Activated T-helper 1 cell treated with anti-CD3 and anti-CD28 coated beads, Interleukin-2, amount 50 U/mL, for 16 hours (primary cell): ENCODE measurements around the gene ARRDC5.
"Not testable (repeated sequence)": the region's sequence is repeated elsewhere in the genome, so short reads cannot be mapped to it uniquely, and the experiment has no call there.

Source experiments
- DNase-seq, 2 donors: peaks; one replicate each; pipeline ENCODE4 v3.0.0-alpha.2; 2020; ENCODE audit warnings: low read depth in 1 of 2, low spot score in 1 of 2

Gene ARRDC5

DNA sequence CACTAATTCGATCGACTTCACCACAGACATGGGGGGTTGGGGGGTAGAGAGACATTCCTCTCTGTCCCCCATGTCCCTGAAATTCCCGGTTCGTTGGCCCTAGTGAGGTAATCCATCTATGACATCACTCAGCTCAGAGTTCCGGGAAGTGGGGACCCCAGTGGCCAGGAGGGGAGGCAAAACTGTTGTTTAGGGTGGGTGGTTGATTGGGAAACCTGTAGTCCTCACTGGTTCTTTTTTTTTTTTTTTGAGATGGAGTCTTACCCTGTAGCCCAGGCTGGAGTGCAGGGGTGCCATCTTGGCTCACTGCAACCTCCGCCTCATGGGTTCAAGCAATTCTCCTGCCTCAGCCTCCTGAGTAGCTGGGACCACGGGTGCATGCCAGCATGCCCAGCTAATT is at the start of gene ARRDC5:
Gene ARRDC5 (minus strand): TSS at position 101 of the 400 bp plus-strand sequence. CDS start 71 bp downstream, at position 30.
- DNase-seq, result no peak

DNA sequence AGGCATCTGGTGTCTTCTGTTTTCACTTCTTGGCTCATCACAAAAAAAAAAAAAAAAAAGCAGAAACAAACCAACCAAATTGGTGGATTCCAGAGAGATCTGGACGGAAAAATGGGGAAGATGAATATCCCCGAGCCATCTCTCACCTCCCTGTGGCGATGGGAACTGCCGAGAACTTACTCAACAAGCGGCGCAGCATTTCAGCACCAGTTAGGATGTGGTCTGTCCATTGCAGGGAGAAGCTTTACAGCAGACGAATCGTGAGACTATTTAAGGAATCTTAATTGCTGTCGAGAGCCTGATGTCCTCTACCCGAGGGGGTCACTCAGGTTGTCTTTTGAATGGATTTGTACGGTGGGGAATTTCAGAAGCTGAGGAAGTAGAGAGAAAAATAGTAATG is 49.0 kb upstream of the ARRDC5 start:
- no peak for DNase-seq

DNA sequence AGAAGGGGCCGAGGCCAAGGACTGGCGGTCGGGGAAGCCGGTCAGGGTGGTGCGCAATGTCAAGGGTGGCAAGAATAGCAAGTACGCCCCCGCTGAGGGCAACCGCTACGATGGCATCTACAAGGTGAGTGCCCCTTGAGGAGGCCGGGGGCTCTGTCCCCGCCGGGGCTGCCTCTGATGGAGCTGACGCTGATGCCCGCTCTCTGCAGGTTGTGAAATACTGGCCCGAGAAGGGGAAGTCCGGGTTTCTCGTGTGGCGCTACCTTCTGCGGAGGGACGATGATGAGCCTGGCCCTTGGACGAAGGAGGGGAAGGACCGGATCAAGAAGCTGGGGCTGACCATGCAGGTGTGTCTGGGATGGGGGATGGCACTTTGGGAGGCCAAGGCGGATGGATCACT is 48.0 kb upstream of the ARRDC5 start:
- not testable (repeated sequence) for DNase-seq

DNA sequence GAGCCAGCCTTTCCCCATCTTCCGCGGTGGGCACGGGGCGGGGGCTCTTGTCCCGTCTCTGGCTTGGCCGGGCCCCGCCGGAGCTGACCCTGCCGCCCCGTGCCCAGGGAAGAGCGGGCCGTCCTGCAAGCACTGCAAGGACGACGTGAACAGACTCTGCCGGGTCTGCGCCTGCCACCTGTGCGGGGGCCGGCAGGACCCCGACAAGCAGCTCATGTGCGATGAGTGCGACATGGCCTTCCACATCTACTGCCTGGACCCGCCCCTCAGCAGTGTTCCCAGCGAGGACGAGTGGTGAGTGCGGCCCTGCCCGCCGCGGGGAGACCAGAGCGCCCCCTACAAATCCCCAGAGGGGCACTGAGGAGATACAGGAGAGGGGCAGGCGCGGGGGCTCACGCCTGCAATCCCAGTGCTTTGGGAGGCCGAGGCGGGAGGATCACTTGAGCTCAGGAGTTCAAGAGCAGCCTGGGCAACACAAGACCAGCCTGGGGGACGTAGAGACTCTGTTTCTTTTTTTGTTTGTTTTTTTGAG is 39.0 kb upstream of the ARRDC5 start:
- DNase-seq, result not testable (repeated sequence)

DNA sequence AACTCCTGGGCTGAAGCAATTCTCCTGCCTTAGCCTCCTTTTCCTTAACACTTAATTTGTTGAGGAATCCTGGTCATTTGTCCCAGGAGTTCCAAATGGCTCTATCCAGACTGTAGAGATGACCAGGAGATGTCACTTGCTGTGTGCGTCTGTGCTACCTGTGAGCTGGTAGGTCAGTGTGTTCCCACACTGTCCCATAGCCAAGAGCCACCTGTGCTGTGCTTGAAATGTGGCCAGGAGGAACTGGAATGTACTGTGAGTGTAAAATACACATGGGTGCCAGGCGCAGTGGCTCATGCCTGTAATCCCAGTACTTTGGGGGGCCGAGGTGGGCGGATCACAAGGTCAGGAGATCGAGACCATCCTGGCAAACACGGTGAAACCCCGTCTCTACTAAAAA is 36.8 kb upstream of the ARRDC5 start:
- DNase-seq, result no peak

DNA sequence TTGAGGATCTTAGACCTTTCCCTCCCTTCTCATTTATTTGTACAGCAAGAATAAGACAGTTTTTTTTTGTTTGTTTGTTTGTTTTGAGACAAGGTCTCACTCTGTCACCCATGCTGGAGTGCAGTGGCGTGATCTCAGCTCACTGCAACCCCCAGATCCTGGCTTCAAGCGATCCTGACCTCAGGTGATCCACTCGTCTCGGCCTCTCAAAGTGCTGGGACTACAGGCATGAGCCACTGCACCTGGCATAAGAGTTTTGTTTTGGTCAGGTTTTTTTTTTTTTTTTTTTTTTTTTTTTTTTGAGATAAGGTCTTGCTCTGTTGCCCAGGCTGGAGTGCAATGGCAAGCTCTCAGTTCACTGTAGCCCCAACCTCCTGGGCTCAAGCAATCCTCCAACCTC is 35.8 kb upstream of the ARRDC5 start:
- not testable (repeated sequence) for DNase-seq

DNA sequence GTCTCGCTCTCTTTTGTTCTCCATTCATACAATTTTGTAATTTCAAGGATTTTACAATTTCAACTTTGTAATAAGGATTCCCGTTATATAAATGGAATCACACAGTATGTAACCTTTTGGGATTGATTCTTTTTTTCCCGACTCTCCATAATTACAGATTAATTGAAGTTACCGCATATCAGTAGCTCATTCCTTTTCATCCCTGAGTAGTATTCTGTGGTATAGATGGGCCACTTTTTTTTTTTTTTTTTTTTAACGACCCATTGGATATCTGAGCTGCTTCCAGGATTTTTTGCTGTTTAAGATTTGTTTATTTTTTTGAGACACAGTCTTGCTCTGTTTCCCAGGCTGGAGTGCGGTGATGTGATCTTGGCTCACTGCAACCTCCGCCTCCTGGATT is 34.4 kb upstream of the ARRDC5 start:
- no peak for DNase-seq

DNA sequence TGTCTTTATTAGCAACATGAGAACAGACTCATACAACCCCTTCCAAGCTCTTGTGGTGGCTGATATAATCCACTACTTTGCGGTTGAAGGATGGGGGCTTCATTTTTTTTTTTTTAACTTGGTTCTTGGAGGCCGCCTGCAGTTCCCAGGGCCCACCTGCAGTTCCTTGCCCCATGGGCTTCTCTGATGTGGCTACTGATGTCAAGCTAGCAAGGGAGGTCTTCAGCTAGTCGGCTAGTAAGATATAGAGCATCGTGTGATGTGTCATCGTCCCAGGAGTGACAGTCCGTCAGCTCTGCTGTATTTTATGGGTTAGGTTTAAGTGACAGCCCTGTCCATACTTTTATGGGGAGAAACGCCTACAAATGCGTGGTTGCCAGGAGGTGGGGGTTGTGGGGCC is 32.7 kb upstream of the ARRDC5 start:
- DNase-seq, result no peak

DNA sequence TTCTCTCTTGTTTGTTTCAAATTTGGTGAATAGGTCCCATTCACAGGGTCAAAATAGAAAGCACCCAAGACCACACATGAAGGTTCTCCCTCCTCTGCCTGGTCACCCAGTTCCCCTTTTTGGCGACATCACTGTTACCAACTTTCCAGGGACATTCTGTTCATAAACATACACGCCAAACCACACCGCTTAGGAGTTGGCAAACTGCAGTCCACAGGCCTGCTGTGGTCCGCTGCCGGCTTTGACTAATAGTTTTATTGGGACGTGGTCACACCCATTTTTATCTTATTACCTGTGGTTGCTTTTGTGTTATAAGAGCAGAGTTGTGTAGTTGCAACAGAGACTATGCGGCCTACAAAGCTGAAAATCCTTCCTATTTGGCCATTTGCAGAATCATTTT is 30.8 kb upstream of the ARRDC5 start:
- DNase-seq, result no peak

DNA sequence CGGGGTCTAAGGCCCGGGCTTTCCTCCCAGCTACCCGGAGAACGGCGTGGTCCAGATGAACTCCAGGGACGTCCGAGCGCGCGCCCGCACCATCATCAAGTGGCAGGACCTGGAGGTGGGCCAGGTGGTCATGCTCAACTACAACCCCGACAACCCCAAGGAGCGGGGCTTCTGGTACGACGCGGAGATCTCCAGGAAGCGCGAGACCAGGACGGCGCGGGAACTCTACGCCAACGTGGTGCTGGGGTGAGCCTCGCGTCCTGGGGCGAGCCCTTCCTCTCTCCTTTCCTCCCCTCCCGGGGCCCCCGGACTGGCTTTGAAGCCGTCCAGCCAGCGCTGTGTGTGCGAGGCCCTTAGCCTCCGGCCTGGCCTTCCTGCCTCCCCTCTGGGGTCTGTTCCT is 30.0 kb upstream of the ARRDC5 start:
- no peak for DNase-seq

DNA sequence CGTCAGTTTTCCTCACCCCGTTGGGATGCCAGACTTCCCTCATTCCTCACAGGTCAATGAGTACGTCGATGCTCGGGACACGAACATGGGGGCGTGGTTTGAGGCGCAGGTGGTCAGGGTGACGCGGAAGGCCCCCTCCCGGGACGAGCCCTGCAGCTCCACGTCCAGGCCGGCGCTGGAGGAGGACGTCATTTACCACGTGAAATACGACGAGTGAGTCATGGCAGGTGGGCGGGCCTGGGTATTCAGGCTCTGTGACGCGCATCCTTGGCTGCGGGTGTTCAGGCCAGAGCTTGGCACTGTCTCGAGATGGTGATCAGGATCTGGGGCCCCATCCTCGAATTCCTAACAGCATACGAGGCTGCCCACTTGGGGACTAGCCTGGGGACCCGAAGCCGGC is 28.0 kb upstream of the ARRDC5 start:
- no peak for DNase-seq

DNA sequence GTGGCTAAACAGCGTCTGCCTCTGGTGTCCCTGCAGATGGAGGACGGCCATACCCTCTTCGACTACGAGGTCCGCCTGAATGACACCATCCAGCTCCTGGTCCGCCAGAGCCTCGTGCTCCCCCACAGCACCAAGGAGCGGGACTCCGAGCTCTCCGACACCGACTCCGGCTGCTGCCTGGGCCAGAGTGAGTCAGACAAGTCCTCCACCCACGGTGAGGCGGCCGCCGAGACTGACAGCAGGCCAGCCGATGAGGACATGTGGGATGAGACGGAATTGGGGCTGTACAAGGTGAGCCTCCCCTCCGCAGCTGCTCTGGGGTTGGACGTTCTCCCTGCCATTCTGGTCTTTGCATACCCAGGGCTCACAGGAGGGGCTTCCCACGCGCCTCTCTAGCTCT is 26.5 kb upstream of the ARRDC5 start:
- no peak for DNase-seq

DNA sequence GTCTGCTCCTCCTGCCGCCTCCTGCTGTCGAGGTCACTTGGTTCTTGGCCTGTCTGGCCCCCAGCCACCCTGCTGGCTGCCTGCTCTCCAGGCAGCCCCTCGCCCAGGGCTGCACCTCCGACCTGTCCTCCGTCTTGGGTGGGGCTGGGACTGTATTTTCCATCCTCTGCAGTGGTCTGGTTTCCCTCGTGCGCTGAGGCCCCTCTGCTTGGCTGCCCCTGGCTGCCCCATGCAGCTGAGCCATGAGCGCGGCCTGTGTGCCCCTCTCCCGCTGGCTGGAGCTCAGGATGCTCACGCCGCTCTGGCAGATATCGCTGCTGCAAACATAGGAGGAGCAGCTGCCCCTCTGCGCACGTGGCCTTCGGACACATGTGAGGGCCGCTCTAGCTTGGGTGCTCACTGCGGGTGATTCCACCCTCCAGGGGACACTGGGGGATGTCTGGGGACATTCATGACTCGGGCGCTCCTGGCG is 20.6 kb upstream of the ARRDC5 start:
- no peak for DNase-seq

DNA sequence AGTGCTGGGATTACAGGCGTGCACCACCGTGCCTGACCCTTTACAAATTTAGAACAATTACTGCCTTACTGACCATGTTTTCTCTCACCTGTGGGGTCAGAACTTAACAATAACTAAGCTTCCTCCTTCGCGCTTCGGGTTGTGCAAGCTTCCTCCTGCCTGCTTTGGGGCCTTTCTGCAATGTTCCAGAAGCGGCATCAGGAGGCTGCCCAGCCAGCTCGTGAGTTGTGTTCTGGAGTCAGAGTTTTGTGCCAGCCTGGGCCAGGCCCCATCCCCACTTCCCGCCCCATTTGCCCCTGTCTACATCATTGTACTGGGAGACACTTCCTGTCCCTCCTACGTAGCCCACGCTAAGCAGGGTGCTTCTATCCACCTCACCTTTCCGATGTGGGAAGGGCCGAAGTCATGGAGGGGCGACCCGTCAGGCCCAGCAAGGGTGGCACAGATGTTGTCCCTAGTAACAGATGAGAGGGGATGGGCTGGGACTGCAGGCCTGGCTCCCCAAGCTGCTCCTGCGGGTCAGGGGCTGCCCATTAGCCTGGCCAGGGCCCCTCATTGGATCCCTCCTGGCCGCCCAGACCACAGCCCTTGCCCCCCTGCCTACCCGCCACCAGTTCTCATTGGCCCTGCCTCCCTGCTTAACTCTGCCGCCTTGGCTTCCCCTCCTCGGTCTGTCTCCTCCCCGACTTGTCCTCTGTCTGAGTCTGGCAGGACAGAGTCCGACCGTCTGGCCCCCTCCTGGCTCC is 20.0 kb upstream of the ARRDC5 start:
- DNase-seq, result no peak

DNA sequence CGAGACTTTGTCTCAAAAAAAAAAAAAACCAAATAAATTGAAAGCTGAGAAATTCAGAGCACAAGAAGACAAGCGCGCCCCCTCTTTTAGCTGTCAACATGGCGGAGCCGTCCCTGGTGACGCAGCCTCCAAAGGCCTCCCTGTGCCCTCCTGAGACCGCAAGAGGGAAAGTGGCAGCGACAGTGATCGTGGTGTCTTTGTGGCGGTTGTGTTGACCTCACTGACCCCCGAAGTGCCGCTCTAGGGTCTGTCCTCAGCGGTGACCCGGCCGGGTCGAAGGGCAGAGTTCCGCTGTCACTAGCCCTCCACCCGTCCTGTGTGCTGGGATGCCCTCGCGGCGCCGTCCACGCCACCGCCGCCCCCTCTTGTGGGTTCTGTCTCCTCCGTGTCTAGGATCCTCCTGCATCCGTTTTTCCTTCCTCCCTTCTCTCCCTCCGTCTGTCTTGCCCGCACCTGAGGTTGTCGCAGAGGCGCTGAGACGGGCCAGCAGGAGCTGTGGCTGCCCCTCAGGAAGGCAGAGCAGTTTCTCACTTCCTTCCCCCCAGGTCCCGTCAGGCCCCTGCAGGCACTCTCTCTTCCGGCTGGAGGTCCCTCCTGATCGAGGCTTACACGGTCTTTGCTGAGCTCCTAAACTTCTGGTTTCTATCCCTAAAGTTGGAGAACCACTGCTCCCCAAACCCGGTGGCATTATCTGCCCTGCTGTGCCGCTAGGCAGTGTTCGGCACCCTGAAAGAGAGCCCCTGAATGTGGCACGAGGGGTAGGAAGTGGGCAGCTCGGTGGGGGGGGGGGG is 13.8 kb upstream of the ARRDC5 start:
- DNase-seq, result peak in 1 of 2 donors; percentile 13

DNA sequence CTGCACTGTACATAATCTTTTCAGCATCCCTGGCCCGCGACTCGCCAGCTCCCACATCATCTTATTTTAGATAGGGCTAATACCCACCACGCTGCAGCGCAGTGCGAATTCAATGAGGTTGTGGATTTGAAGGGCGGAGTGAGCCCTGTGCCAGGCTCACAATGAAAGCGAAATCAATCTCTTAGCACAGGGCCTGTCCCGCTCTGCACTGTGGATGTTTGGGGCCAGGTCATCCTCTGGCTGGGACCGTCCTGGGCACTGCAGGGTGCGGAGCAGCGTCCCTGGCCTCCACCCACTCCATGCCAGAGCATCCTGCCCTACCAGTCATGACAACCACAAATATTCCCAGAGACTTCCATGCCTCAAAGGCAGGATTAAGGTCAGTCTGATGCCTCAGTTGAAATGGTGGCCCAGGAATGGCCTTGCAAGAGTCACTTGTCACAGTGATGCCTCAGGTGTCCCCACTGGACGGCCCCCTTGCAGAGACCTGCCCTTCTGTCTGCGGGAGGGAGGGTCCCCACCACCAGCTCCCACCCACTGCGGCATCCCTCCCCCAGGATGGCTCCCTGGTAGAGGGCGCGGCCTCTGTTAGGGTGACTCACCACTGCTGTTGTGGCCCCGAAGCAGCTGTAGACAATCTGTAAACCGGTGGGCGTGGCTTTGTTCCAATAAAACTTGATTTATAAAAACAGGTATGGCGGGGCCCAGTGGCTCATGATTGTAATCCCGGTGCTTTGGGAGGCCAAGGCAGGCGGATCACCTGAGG is 12.2 kb upstream of the ARRDC5 start:
- peak; percentile 53 to 62 for DNase-seq

DNA sequence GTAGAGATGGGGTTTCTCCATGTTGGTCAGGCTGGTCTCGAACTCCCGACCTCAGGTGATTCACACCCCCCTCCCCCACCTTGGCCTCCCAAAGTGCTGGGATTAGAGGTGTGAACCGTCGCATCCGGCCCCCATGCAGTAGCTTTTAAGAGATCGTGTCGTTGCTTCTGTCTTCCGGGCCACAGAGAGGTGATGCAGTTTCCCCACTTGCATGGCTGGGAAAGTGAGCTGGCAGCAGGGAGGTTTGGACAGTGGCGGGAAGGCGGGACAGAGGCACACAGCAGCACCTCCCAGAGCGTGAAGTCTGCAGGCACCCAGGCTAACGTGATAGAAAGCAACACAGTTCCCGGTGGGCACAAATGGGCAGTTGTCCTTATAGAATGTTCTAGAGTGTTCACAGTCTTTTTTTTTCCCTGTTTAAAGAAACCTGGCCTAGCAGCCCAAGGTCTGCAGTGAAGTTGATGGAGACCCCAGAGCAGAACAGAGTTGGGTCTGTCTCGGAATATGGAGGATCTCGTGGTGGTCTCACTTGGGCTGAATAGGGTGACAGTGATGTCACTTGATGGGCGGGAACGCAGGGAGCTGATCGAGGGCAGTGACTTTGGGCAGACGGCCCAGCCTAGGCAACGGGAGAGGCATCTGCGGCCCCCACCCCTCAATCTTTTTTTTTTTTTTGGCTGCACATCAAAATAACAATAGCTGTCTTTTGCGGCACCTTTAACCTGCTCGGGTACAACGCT is 11.5 kb upstream of the ARRDC5 start:
- peak in 1 of 2 donors; percentile 8 for DNase-seq

DNA sequence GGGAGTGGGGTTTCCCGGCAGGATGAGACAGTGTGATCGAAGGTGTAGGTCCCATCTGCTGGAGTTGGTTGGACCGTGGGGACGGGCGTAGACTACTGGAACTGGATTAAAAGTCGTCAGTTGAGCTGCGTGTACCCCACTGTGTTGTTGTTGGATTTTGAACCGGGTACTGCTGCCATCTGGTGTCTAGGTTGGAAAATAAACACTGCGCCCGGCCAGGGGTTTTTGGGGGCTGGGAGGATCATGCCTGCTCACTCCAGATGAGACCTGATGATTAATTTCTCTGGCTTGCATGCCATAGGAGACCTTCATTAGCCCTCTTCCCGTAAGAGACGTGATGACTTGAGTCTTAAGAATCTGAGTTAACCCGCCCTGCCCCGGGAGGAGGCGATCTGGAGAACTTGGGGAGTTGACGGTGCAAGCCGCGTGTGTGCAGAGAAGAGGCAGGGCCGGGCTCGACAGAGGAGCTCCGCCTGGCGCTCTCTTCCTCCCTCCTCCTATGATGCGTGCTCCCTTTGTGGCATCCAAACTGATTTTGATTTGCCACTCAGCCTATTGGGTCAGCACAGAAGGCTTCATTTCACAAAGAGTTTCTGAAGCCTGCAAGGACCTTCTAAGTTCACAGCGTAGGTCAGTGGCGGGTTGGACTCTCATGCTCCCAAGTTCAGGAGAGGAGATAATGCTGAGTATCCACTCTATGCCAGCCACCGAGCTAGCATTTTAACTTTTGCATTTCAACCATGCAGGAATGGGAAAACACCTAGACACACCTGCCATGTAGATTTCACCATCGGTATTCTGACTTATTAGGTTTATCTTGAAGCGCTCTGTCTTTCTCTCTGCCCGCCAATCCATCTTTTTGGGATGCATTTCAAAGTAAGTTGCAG is 9.3 kb upstream of the ARRDC5 start:
- peak; percentile 29 to 51 for DNase-seq

DNA sequence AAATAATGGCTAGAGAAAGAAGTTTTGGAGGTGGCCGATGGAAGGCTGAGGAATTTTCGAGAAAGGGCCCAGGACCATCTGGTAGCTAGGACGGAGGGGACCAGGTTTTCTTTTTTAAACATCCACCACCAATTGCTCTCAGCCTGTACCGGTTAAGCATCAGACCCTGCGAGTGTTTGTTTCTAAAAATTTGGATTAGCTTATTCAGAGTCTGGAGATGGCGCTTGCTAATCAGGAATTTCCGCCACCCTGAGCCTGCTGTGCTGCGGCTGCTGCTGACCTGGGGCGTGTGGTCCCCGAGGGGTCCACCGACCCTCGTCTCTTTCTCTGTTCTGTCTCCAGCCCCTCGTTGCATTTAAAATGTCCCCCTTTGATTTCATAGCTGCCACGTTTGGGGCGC is 8.6 kb upstream of the ARRDC5 start:
- no peak for DNase-seq
